SK-N-SH treated with all-trans-retinoic acid at 6 μM for 48 hours (cell line): ENCODE data around the gene DGKG.

Source experiments
- RARB ChIP-seq: fragments of 250-450 bp; sonication (Bioruptor Pico); IDR thresholded peaks from 2 replicates; pipeline ENCODE4 v1.8.0; 2021; ENCODE audit warnings: mild to moderate bottlenecking, moderate library complexity
- ZFP3 ChIP-seq: fragments of 250-450 bp; sonication (Bioruptor Pico); IDR thresholded peaks from 2 replicates; pipeline ENCODE4 v1.5.0; 2020; ENCODE audit warnings: mild to moderate bottlenecking, moderate library complexity
- ZNF8 ChIP-seq: fragments of 450-650 bp; formaldehyde crosslinking; IDR thresholded peaks from 2 replicates; pipeline ENCODE4 v1.5.0; 2020; ENCODE audit warnings: mild to moderate bottlenecking, moderate library complexity

- no peak for TF ChIP-seq ZNF8
- no peak for TF ChIP-seq RARB
- no peak for TF ChIP-seq ZFP3
These were observed 3.0 kb downstream of the DGKG start for GRCh38 chr3:186359078-186359477.
